Hypothalamus (tissue), 51 donors: ENCODE results near the gene MON2.

Source experiments
- DNase-seq, 51 donors: peaks; one replicate each; lab custom pipeline; 2025; lab: John Stamatoyannopoulos, UW

MON2 gene

DNA sequence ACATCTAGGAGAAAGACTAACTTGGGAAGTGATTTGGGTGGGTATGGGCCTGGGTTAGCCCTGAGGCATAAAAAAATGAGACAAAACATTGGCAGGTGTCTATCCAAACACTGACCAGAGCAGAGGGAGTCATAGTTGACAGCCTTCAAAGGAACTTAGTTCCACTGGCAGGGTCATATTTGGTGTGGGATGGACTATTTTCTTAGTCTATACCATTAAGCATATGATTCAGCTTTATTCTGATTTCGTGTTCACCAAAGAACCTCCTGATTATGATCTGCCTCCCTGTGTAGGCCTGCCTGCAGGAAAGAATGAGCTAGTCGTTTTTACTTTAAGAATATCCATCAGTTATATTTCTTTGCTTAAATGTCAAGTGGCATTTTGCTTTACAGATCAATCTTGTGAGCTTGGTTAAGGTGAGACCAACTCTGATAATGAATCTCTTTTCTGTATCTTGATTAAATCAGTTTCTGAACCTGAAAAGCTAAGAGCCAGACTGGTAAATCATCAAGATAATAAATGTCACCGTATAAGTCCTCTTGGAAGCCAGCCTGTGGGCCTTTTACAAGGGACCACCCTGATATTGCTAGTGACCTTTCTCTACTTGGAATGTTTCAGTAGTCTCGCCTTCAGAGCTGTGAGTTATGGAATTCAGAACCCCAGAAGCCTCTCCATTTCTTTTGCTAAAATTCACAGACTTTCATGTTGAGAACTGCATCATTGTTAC lies 182.9 kb downstream of the MON2 start:
- DNase-seq, result no peak
